ENCODE measurements around the gene ARID4B. TPM values are rescaled to one million over a fixed set of nuclear protein-coding genes. Genes with fewer than 3 reads are reported as not detected.
A peak's percentile ranks its signal among the peaks of the same experiment; 100 is the strongest.

The ARID4B gene
- total and polyA plus RNA-seq, 2 donors (not counting 1 experiment from before 2014, with no cell fraction given), result 15.3 to 42.4 TPM

DNA sequence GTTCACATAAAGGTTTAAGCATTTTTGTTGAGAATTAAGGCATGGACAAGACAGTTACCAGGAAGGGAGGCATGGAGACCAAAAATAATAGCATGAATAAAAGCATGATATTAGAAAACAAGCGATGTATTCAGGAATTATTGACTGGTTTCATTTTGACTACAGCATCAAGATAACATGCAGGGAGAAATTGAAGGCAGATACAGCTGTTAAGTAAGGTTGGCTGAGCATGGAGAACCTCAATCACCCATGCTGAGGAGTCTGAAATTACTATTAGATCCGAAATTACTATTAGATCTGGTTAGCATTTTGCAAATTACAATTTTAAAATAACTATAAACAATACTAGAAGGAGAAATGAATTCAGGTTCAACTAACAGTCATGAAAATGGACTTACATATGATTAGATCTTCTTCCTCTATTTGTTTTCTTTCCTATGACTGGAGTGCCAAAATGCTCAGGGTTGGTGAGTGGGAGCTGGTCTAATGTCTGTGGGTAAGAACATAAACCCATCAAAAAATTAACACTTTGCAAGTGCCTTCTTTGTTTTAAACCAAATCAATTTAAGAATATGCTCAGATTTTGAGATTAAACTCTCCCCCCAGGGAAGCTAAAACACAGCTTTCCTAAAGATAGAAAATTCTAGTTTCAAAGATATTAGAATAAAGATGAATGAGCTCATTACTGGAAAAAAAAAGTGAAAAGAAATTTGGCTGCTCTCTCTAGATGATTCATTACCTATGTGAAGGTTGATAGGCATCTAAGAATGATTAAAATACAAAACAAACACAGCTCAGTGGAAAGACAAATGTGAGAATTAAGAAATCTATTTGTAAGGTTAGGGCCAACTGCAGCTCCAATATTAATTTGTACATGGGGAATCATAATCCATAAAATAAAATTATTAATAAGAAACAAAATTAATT, 81.7 kb downstream of the ARID4B start:
- Histone ChIP-seq H4K20me1 (ENCODE audit: control insufficient read depth, extremely low read depth, insufficient read depth, low read length) (no peaks in the 10 kb centered on the region), H3K79me2 (ENCODE audit: control insufficient read depth, insufficient read depth, low read length) (no peaks in the 10 kb centered on the region), H3K36me3 (ENCODE audit: control insufficient read depth, insufficient read depth, low read length) (no peaks in the 10 kb centered on the region)

DNA sequence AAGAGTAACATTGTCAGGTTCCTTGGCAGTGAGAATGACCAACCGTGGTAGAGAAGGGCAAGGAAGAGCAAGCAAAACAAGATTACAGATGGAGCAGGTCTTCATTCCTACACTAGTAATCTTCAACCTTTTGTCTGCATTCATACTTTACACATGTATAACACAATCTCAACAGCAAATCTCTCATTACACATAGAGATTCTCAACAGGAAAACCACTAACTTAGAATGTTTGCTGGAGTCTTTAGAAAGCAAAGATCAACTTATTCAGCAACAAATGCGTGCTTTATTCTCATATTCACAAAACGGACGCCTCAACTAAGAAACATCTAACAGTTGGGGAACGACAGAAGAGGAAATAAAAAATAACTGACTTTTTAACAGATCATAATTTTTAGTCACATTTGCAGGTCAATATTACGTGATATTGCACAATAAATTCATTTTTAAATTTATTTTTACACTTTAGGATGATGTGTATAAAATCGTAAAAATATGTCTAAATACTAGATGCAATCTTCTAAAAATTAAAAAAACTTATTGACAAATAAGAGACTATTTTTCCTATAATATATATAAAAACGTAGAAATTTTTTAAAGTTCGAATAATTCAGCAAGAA, 82.9 kb downstream of the ARID4B start:
- no peak for TF ChIP-seq EZH2 (IDR thresholded peaks at IDR 0.05; ENCODE audit: low read length, missing control alignments)
- TF ChIP-seq, protein P1, sequence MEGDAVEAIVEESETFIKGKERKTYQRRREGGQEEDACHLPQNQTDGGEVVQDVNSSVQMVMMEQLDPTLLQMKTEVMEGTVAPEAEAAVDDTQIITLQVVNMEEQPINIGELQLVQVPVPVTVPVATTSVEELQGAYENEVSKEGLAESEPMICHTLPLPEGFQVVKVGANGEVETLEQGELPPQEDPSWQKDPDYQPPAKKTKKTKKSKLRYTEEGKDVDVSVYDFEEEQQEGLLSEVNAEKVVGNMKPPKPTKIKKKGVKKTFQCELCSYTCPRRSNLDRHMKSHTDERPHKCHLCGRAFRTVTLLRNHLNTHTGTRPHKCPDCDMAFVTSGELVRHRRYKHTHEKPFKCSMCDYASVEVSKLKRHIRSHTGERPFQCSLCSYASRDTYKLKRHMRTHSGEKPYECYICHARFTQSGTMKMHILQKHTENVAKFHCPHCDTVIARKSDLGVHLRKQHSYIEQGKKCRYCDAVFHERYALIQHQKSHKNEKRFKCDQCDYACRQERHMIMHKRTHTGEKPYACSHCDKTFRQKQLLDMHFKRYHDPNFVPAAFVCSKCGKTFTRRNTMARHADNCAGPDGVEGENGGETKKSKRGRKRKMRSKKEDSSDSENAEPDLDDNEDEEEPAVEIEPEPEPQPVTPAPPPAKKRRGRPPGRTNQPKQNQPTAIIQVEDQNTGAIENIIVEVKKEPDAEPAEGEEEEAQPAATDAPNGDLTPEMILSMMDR (conservative IDR thresholded peaks at IDR 0.05 in 1 of 2, IDR thresholded peaks at IDR 0.05 in 1 of 2; ENCODE audit: low read depth in 1 of 2, low read length in 2 of 2), result no peak
- Histone ChIP-seq H3K4me3 (replicated peaks in 1 of 4; ENCODE audit: control extremely low read depth in 1 of 4, insufficient read depth in 1 of 4, low read depth in 3 of 4, low read length in 4 of 4) (no peak overlapping the region), H3K27ac (ENCODE audit: insufficient read depth, low read length) (no peak overlapping the region), H2AFZ (ENCODE audit: low read length) (no peak overlapping the region), H4K20me1 (ENCODE audit: control insufficient read depth, extremely low read depth, insufficient read depth, low read length) (no peaks in the 10 kb centered on the region), H3K36me3 (ENCODE audit: control insufficient read depth, insufficient read depth, low read length) (no peaks in the 10 kb centered on the region), H3K27me3 (ENCODE audit: control insufficient read depth, insufficient read depth, low read length) (no peaks in the 10 kb centered on the region), H3K79me2 (ENCODE audit: control insufficient read depth, insufficient read depth, low read length) (no peaks in the 10 kb centered on the region), H3K9ac (ENCODE audit: insufficient read depth, low read length) (no peak overlapping the region), H3K9me3 (ENCODE audit: control insufficient read depth, insufficient read depth, low read depth, low read length) (no peaks in the 10 kb centered on the region), H3K4me1 (ENCODE audit: control insufficient read depth, extremely low read depth, insufficient read depth, low read length) (no peaks in the 10 kb centered on the region), H3K4me2 (ENCODE audit: extremely low read depth, insufficient read depth, low read length) (no peak overlapping the region)
- DNase-seq (ENCODE audit: low read depth in 2 of 2), result no peak

More for the DNA sequence above, 81.7 kb downstream of the ARID4B start:
- no peak for TF ChIP-seq EZH2 (IDR thresholded peaks at IDR 0.05; ENCODE audit: low read length, missing control alignments)
- TF ChIP-seq, protein P1 (conservative IDR thresholded peaks at IDR 0.05 in 1 of 2, IDR thresholded peaks at IDR 0.05 in 1 of 2; ENCODE audit: low read depth in 1 of 2, low read length in 2 of 2), result no peak
- Histone ChIP-seq H3K4me3 (replicated peaks in 1 of 4; ENCODE audit: control extremely low read depth in 1 of 4, insufficient read depth in 1 of 4, low read depth in 3 of 4, low read length in 4 of 4) (no peak overlapping the region), H3K27ac (ENCODE audit: insufficient read depth, low read length) (no peak overlapping the region), H2AFZ (ENCODE audit: low read length) (no peak overlapping the region), H3K4me1 (ENCODE audit: control insufficient read depth, extremely low read depth, insufficient read depth, low read length) (no peaks in the 10 kb centered on the region), H3K4me2 (ENCODE audit: extremely low read depth, insufficient read depth, low read length) (no peak overlapping the region), H3K9me3 (ENCODE audit: control insufficient read depth, insufficient read depth, low read depth, low read length) (no peaks in the 10 kb centered on the region), H3K27me3 (ENCODE audit: control insufficient read depth, insufficient read depth, low read length) (no peaks in the 10 kb centered on the region), H3K9ac (ENCODE audit: insufficient read depth, low read length) (no peak overlapping the region)
- peak in 1 of 2 donors; percentile 33 for DNase-seq (ENCODE audit: low read depth in 2 of 2)

DNA sequence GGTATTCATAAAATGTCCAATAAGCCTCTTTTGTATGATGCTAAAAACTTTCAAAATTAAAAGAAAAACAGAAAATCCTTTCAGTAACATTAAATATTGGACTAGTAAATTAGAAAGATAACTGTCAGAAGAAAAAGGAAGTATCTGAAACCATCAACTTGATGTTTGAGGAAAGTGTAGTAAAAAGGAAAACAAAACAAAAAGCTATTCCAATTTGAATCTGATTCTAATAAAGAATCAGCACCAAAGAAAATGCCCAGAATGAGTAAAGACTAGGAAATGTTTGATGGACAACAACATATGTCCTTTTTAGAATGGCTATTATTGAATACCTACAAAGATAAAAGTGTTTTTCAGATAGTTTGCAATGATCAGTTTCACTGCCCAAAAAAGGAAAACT, 87.0 kb downstream of the ARID4B start:
- TF ChIP-seq, protein P1 (conservative IDR thresholded peaks at IDR 0.05 in 1 of 2, IDR thresholded peaks at IDR 0.05 in 1 of 2; ENCODE audit: low read depth in 1 of 2, low read length in 2 of 2), result no peak
- no peak for TF ChIP-seq EZH2 (IDR thresholded peaks at IDR 0.05; ENCODE audit: low read length, missing control alignments)
- H2AFZ ChIP-seq (ENCODE audit: low read length), result no peak overlapping the region

More for the DNA sequence above, 87.0 kb downstream of the ARID4B start:
- Histone ChIP-seq H3K79me2 (ENCODE audit: control insufficient read depth, insufficient read depth, low read length) (no peaks in the 10 kb centered on the region), H3K4me3 (replicated peaks in 1 of 4; ENCODE audit: control extremely low read depth in 1 of 4, insufficient read depth in 1 of 4, low read depth in 3 of 4, low read length in 4 of 4) (no peak overlapping the region), H3K9me3 (ENCODE audit: control insufficient read depth, insufficient read depth, low read depth, low read length) (no peaks in the 10 kb centered on the region), H3K27ac (ENCODE audit: insufficient read depth, low read length) (no peak overlapping the region), H3K4me2 (ENCODE audit: extremely low read depth, insufficient read depth, low read length) (no peak overlapping the region), H4K20me1 (ENCODE audit: control insufficient read depth, extremely low read depth, insufficient read depth, low read length) (no peaks in the 10 kb centered on the region), H3K4me1 (ENCODE audit: control insufficient read depth, extremely low read depth, insufficient read depth, low read length) (no peaks in the 10 kb centered on the region), H3K27me3 (ENCODE audit: control insufficient read depth, insufficient read depth, low read length) (no peaks in the 10 kb centered on the region), H3K36me3 (ENCODE audit: control insufficient read depth, insufficient read depth, low read length) (no peaks in the 10 kb centered on the region), H3K9ac (ENCODE audit: insufficient read depth, low read length) (no peak overlapping the region)
- DNase-seq (ENCODE audit: low read depth in 2 of 2), result no peak
